ENCODE data around the gene SDC4.

- TF ChIP-seq GATA2 (IDR thresholded peaks at IDR 0.05; ENCODE audit: low read depth, low read length) (no peak), GATA3 (IDR thresholded peaks at IDR 0.05; ENCODE audit: low read depth, low read length) (no peak)
Observed at GRCh38 chr20:45366192-45366591, 18.0 kb upstream of the SDC4 start.

All from SH-SY5Y (cell line).